Right renal pelvis (tissue), 4 donors: ENCODE results near the gene TM6SF1. TPM values are rescaled to one million over a fixed set of nuclear protein-coding genes. Genes with fewer than 3 reads are reported as not detected.
"Not testable (repeated sequence)": the region's sequence is repeated elsewhere in the genome, so short reads cannot be mapped to it uniquely, and the experiment has no call there.

Source experiments
- DNase-seq, 4 donors: peaks; one replicate each; pipeline ENCODE4 v3.0.0-alpha.2; 2013; ENCODE audit warnings: low read depth in 4 of 4, low spot score in 3 of 4, missing footprints in 1 of 4
- polyA plus RNA-seq, 4 donors: library from polyadenylated mRNA; unstranded; fragments of 120-200 nt; gene quantifications; one replicate each; pipeline ENCODE4 v1.2.1, GENCODE V29; 2013; ENCODE audit not compliant: insufficient read length in 4 of 4

Gene TM6SF1
- polyA plus RNA-seq, 4 donors = 1.6 to 2.5 (median 1.8) TPM

DNA sequence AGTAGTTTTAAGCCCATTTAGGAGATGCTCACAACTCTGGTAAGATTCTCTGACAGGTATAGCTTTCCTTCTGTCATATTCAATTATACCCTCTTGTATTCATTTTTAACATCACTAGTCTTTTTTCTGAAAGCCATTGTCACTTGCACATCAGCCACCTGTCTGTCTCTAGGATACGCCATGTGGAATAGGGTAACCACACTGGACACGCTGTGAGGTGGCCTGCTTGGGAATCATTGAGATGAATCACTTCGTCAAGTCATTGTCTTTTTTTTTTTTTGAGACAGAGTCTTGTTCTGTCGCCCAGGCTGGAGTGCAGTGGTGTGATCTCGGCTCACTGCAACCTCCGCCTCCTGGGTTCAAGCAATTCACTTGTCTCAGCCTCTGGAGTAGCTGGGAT lies 7.4 kb downstream of the TM6SF1 start:
- no peak for DNase-seq

DNA sequence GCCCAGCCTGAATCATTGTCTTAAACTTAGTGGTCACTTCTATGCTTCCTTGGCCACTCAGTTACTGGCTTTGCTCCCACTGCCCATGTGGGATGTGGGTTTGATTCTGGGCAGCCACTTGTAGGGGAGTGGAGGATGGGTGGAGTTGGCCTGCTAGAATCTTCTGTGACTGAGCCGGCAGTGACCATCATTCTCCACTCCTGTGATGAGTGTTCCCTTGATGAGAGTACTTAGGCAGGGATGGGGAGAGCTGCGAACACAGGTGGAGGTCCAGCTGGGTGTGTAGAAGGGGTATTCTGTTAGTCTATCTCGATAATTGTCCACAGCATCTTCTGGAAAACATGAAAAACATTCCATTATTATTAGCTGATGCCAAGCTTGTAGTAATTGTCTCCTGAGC lies 8.0 kb downstream of the TM6SF1 start:
- no peak for DNase-seq

DNA sequence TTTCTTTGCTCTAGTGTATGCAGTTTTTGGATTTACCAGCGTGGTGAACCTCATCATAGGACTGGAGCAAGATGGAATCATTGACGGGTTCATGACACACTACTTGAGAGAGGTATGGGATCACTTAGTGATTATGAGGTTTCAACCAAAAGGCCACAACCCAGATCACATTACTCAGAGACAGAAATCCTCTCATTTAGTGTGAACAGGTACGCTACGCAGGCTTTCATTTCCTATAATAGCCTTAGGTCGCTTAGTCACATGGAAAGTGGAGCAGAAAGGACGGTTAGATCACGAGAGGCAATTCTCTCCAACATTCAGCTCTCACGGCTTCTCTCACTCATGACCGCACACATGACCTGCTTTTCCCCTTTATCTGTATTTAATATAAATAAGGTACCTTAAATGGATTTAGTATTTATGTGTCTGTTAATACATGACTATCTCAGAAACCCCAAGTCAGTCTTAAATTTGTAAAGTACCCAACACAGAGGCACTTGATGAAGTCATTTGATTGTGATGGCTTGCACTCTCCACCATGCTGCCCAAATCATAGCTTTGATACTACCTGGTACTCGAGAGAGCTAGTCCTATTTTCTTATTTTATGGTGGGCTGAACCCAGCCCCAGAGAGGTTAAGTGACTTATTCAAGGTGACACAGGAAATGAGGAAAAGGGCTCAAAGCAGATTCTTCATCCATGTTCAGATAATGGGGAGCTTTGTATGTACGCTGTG lies 8.6 kb downstream of the TM6SF1 start:
- no peak for DNase-seq

DNA sequence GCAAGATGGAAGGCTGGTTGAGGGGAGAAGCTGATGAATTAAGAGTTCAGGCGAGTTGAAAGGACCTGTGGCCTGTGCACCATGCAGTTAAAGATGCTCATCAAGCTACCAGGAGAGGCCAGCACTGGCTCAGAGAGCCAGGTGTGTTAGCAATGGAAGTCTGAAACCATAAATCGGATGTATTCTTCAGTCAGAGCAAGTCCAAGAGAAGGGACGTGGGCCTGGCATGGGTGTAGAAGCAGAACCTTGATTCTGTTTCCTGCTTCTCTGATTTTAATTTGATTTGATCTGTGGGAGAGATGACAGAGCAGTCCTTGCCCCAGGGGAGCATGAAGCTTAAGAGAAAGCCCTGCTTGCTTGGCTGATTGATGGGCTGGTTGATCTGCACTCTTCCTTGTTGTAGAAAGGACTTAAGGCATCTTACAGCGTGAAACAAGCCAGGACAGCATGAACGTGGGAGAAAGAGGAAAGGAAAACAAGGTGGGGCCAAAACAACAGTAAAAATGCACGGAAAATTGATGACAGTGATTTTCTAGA lies 10.9 kb downstream of the TM6SF1 start:
- no peak for DNase-seq

DNA sequence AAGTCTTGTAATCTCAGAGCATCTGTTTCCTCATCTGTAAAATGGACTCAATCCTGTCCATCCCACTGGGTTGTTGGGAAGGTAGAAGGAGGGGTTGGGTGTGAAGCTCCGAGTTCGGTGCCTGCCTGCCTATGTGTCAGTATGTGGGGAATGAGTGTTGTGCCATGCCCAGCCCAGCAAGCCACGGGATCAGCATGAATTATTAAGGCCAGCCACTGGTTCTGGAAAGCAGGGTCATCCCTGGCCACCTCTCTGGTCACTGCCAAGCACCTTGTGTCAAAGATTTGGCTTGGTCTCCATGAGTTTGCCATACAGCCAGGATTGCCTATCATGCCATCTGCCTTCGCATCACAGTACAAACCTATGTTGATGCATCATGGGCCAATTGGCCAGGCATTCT lies 11.5 kb downstream of the TM6SF1 start:
- DNase-seq = no peak

DNA sequence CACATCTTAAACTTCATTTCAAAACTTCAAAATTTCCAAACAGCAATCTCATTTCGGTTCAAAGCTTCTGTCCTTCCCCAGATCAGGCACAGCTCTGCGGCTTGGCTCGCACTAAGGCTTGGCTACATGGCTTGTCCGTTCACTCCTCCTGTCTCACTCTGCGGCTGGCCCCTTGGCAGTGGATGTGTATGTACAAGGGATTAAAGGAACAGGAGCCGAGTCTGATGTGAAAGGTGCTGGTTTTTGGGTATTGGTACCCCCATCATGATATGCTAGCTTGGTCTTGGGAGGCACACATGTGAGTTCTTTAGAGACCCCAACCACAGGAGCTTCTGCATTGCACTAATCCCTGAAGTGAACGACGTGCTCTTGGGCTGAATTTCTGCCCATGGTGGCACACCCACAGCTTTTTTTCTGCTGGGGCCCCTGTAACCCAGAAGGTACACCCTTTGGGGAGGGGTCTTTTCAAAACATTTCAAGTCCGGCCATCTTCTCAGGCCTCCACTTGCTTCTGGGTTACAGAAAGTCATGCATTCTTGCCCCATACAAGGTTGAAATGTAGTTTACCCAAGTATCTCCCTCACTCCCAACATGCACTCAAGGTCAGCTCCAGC lies 12.6 kb downstream of the TM6SF1 start:
- DNase-seq = no peak

DNA sequence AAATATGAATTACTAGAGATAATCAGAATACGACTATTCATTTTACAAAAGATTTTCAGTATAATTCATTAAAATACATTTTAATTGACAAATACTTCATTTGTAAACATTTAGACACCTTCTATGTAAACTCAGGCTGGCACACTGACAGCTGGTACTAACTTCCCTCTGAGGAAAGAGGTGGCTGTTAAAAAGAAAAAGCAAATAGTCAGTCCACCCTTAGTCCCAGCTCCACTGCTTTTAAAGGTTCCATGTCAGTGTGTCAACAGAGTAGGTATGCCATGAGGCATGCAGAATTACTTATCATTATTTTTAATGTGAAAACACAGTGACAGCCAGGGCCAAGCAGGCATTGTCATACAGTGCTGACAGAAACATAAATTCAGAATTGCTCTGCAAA lies 16.1 kb downstream of the TM6SF1 start:
- DNase-seq = no peak

DNA sequence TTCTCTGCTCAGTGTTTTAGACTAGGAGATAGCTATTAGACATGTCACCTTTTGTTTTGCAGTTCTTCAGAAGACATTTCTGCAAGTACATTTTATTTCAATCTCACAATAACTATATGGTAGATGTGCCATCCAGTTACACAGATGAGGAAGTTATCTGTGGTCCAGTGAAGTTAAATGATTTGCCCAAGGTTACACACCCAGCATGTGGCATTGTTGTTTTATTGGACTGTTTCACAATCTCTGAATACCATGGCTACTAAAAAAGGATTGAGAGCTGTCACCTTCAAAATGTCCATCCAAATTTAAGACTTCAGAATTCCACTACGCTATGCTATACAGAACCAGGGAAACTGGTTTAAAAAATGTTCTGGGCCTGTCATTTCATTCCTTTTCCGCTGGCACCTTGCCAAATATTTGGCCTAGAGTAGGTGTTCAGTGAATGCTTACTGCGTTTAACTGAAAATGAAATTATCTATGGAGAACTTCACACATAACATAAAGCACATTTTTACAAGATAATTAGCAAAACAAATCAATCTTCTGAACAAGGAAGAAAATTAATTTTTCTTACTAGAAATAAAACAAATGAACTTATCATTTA lies 20.2 kb downstream of the TM6SF1 start:
- no peak for DNase-seq

DNA sequence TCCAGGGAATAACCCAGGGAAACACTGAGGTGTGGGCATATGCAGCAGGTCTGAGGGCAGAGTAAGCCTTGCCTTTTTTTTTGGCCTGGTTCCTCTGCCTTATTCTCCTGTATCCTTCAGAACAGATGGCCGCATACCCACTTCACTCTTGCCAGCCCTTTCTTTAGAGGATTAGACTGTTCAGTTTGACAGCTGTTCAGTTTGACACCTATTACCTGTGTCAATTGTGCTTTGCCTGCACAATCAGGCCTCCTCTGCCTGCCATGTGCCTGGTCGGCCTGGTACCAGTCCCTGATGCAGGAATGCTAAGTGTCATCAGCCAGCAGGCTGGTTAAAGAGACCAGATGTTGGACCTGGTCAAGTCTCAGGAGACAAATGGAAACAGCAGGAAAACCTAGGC lies 22.3 kb downstream of the TM6SF1 start:
- DNase-seq = no peak

DNA sequence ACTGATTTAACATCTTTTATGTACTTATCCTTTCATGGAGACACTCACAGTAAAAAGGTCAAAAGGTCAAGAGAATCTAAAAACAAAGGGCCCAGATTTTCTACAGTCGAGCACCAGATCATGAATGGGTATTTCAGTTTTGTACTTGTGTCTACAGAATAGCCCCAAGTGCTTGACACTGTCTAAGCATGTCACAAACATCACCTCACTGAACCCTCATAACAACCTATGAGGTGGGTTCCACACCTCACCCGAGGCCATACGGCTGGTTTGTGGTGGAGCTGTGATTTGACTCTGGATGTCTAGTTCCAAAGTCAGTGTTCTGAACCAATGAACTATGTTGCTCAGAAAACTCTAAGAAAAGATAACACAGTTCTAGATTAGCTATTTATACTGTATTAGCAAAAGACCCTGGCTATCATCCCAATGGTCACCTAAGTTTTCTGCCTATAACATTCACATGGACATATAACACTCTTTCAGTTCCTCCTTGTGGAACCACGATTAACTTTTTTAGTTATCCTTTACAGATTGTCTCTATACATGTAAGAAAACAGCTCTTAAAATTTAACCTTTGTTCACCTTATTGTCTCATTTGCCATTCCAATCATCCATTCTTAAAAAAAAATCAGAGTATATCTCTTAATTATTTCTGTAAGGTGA lies 25.5 kb downstream of the TM6SF1 start:
- DNase-seq = no peak

DNA sequence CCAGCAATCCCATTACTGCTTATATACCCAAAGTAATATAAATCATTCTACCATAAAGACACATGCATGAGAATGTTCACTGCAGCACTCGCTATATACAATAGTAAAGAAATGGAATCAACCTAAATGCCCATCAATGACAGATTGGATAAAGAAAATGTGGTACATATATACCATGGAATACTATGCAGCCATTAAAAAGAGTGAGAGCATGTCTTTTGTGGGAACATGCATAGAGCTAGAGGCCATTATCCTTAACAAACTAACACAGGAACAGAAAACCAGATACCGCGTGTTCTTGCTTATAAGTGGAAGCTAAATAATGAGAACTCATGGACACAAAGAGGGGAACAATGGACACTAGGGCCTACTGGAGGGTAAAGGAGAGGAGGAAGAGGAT lies 34.7 kb downstream of the TM6SF1 start:
- not testable (repeated sequence) for DNase-seq

DNA sequence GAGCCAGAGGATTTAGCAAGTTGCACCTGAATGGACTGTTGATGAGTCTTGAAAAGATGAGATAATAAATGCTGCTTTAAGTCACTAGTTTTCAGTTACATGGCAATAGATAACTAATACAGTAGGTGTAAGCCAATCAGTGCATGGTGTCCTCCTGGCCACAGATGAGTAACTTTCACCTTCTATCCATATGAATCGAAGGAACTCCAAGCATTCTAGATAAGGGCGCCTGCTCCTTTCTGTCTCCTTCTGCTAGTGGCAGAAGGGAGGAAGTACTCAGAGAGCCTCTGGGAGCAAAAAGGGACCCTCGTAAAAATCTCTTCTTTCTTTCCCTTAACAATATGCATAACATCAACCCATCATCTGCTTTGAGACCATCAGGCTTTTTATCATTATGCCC lies 37.3 kb downstream of the TM6SF1 start:
- no peak for DNase-seq

DNA sequence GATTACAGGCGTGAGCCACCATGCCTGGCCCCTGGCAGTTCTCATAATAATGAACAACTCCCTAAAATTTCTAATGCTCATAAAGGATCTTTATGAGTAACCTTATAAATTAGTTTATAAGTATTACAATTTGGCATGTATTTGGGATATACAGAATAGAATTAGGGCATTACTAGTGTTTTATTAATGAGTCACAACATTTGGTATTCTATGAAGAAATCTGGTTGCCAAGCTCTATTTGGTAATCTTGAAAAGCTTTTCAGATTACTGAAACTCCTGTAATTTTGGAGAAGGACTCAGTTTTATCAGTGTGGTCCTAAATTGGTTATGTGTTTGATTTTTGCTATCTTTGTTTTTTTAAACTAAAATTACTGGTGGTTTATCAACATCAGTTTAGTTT lies 45.8 kb downstream of the TM6SF1 start:
- no peak for DNase-seq

DNA sequence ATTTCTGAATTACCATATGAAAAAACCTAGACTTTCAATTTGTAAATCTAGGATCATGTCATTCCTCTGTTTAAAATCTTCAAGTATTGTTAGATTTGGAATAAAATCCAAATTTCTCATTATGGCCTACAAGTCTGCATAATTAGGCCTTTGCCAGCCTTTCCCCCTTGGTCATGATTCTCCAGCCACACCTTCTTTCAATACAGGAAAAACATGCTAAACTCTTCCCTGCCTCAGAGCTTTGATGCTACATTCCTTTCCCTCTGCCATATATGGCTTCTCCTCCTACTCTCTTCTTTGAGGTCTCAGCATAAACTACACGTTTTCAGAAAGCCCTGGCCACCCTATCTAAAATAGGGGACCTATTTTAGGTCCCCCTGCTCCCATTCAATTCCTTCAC lies 48.5 kb downstream of the TM6SF1 start:
- no peak for DNase-seq

DNA sequence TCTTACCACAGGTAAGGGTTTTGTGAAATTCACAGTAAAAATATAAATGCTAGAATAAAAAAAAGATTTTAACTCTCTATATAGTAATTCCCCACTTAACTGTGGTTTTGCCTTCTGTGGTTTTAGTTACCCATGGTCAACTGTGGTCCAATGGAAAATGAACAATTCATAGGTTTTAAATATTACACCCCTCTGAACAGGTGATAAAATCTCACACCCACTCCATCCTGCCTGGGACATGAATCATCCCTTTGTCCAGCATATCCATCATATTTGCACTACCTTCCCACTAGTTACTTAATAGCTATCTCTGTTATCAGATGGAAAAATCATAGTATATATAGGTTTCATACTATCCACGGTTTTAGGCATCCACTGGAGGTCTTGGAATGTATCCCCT lies 50.9 kb downstream of the TM6SF1 start:
- DNase-seq = no peak

DNA sequence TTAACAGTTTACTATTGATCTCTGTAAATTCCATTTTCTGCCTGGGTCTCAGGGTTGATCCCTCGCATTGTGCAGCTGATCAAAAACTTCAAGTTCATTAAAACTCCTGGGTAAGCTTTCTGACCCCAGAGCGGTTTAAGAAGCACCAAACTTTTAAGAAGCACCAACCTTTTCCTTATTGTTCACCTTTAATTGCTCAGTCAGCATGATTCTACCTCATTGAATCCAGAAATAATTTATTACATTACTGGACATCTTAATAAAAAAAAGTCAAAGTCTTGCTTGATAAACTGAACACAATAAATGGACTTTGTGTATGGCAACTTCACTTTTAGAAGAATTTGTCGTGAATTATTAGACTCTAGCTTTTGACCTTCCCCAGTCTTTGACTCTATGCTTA lies 53.3 kb downstream of the TM6SF1 start:
- no peak for DNase-seq

DNA sequence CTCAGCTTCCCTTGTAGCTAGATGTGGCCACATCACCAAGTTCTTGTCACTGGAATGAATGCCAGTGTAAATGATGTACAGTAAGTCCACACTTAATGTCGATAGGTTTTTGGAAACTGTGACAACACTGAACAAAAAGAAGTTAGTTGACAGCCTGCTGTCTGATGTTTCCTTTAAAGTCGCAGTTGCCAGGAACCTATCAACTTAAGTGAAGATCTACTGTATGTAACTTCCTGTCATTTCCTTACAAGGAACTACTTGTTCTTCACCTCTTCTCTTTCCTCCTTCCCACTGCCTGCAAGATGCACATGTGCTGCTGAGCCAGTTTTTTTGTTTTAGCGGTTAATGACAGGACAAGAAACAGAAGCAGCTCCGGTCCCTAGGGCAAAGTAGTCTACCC lies 55.6 kb downstream of the TM6SF1 start:
- no peak for DNase-seq

DNA sequence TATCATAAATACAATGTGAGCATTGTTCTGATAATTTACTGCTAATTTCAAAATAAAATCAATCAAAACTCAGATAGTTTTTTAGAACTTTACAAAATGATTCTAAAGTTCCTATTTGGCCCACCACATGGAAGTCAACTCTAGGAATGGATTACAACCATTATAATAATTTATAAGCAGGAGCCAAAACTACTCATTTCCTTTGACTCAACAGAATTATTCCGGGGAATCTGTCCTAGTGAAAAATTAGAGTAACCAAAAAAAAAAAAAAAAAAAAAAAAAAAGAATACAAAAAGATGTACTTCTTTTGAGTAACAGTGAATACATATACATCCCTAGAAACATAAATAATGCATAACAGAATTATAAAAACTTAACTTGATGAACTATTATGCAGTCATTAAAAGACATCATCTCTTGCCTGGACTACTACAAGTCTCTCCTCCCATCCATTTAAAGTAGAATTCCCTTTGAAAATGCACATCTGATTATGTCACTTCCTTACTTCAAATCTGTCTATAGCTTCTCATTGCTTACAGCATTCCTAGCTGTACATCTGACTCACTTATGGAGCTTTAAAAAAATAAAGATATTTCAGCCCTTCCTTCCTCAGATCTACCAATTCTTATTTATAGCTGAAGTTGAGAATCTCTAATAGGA lies 56.8 kb downstream of the TM6SF1 start:
- no peak for DNase-seq

DNA sequence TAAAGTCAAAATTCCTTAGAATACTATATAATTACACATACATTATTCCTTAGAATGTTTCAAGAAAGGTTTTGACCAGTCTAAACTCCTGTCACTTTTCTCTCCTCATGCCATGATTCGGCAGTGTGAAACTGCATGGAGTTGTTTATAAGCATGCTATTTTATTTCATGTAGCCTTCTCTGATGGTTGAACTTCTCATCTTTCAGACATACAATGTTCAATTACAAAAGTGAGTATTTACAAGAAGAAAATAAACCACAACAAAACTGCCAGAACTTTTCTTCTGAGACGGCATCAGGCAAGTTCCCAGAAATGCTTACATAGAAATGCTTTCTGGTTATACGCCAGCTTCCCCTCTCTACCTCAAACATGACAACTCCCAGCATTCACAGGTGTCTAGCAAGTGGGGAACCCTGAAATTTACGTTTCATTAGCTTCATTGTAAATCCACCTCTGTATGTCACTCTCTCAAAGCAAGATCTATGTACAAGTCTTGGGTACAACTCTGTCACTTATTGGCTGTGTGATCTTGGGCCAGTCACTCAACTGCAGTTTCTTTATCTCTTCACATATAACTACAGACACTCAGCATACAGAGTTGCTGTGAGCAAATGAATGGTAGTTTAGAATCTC lies 57.4 kb downstream of the TM6SF1 start:
- no peak for DNase-seq

DNA sequence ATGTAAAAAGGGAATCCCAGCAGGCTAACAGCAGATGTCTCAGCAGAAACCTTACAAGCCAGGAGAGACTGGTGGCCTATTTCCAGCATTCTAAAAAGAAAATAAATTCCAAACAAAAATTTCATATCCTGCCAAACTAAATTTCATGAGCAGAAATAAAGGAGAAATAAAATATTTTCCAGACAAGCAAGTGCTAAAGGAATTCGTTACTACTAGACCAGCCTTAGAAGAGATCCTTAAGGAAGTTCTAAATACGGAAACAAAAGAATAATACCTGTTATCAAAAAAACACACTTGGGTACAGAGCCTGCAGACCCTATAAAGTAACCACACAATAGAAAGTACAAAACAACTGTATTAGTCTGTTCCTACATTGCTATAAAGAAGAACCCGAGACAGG lies 58.8 kb downstream of the TM6SF1 start:
- no peak for DNase-seq
